Hematopoietic multipotent progenitor cell treated with erythropoietin and hydrocortisone succinate and interleukin-3 and kit ligand, for 8 days (in vitro differentiated cells): Measurements from ENCODE around the gene OR4C46.
"Not testable (repeated sequence)": the region's sequence is repeated elsewhere in the genome, so short reads cannot be mapped to it uniquely, and the experiment has no call there.

Experiments
- DNase-seq: peaks from one replicate; pipeline ENCODE4 v3.0.0-alpha.2; 2015

Gene OR4C46

GRCh38 chr11:54603898-54604297 lies at the start of gene OR4C46:
Gene OR4C46, minus strand, starts transcription at chr11:54603998. Its CDS starts 0 bp downstream, at chr11:54603998.
- no peak for DNase-seq

GRCh38 chr11:54645606-54646005 lies 41.8 kb upstream of the OR4C46 start:
- not testable (repeated sequence) for DNase-seq

- not testable (repeated sequence) for DNase-seq
Measured at GRCh38 chr11:54561439-54561838, 42.4 kb downstream of the OR4C46 start.

- peak; percentile 8 for DNase-seq
Measured at GRCh38 chr11:54558919-54559318, 44.9 kb downstream of the OR4C46 start.

DNA sequence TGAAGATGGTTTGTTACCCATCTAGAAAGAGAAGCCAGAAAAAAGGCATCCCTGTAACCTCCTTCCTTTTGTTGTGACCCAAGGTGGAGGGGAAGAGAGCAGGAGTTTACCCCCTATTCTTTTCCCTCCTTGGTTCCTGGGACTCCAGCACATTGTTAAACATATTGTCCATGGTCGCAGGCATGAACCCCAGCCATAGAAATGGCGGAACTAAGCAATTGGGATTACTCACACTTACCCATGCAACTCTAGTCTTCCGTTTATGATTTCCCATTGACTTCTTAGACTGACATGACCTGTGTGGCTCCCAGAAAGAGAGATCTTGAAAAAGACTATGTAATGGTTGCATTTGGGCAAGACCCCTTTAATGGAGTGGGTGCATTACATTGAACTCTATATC lies 45.4 kb downstream of the OR4C46 start:
- no peak for DNase-seq
